ENCODE results near the gene CCDC6.

DNA sequence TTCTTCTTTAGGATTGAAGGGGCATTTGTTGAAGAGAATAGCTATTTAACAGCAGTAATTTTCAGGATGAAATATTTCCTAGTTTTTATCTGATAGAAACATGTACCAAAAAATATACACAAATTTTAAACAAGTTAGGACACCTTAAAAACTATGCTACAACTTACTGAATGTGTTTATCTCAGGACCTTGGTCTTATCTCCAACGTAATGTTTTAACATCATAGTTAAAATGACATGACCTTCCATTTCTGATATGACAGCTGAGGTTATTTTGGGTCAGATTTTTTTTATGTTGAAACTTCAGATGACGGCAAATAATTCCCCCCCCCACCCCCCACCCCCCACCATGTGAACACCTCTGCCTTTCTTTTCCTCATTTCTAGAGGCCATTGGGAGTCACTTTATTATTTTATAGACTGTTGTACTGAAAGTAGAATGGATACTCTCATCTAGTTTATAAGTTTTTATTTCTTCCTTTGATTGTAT, 161.1 kb downstream of the CCDC6 start:
- TF ChIP-seq HOXC10 (CRISPR knock-in tag; IDR thresholded peaks at IDR 0.05), result no peak
- TF ChIP-seq, protein P1, sequence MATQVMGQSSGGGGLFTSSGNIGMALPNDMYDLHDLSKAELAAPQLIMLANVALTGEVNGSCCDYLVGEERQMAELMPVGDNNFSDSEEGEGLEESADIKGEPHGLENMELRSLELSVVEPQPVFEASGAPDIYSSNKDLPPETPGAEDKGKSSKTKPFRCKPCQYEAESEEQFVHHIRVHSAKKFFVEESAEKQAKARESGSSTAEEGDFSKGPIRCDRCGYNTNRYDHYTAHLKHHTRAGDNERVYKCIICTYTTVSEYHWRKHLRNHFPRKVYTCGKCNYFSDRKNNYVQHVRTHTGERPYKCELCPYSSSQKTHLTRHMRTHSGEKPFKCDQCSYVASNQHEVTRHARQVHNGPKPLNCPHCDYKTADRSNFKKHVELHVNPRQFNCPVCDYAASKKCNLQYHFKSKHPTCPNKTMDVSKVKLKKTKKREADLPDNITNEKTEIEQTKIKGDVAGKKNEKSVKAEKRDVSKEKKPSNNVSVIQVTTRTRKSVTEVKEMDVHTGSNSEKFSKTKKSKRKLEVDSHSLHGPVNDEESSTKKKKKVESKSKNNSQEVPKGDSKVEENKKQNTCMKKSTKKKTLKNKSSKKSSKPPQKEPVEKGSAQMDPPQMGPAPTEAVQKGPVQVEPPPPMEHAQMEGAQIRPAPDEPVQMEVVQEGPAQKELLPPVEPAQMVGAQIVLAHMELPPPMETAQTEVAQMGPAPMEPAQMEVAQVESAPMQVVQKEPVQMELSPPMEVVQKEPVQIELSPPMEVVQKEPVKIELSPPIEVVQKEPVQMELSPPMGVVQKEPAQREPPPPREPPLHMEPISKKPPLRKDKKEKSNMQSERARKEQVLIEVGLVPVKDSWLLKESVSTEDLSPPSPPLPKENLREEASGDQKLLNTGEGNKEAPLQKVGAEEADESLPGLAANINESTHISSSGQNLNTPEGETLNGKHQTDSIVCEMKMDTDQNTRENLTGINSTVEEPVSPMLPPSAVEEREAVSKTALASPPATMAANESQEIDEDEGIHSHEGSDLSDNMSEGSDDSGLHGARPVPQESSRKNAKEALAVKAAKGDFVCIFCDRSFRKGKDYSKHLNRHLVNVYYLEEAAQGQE (tag by site-specific recombination; IDR thresholded peaks at IDR 0.05), result no peak
- TF ChIP-seq HOXA7 (CRISPR knock-in tag; IDR thresholded peaks at IDR 0.05; ENCODE audit: borderline replicate concordance), result no peak
- TF ChIP-seq, protein P2, sequence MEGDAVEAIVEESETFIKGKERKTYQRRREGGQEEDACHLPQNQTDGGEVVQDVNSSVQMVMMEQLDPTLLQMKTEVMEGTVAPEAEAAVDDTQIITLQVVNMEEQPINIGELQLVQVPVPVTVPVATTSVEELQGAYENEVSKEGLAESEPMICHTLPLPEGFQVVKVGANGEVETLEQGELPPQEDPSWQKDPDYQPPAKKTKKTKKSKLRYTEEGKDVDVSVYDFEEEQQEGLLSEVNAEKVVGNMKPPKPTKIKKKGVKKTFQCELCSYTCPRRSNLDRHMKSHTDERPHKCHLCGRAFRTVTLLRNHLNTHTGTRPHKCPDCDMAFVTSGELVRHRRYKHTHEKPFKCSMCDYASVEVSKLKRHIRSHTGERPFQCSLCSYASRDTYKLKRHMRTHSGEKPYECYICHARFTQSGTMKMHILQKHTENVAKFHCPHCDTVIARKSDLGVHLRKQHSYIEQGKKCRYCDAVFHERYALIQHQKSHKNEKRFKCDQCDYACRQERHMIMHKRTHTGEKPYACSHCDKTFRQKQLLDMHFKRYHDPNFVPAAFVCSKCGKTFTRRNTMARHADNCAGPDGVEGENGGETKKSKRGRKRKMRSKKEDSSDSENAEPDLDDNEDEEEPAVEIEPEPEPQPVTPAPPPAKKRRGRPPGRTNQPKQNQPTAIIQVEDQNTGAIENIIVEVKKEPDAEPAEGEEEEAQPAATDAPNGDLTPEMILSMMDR (tag by site-specific recombination; IDR thresholded peaks at IDR 0.05), result no peak
- TF ChIP-seq, protein P3, sequence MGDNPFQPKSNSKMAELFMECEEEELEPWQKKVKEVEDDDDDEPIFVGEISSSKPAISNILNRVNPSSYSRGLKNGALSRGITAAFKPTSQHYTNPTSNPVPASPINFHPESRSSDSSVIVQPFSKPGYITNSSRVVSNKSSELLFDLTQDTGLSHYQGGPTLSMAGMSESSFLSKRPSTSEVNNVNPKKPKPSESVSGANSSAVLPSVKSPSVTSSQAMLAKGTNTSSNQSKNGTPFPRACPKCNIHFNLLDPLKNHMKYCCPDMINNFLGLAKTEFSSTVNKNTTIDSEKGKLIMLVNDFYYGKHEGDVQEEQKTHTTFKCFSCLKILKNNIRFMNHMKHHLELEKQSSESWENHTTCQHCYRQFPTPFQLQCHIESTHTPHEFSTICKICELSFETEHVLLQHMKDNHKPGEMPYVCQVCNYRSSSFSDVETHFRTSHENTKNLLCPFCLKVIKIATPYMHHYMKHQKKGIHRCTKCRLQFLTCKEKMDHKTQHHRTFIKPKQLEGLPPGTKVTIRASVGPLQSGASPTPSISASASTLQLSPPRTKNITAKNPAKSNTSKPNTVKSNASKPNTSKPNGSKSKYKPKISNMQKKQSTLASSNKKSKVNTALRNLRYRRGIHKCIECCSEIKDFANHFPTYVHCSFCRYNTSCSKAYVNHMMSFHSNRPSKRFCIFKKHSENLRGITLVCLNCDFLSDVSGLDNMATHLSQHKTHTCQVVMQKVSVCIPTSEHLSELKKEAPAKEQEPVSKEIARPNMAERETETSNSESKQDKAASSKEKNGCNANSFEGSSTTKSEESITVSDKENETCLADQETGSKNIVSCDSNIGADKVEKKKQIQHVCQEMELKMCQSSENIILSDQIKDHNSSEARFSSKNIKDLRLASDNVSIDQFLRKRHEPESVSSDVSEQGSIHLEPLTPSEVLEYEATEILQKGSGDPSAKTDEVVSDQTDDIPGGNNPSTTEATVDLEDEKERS (tag by site-specific recombination; IDR thresholded peaks at IDR 0.05), result no peak
